ENCODE results near the gene KIFBP. TPM values are rescaled to one million over a fixed set of nuclear protein-coding genes. Genes with fewer than 3 reads are reported as not detected.

The KIFBP gene
- total and polyA plus RNA-seq, 9 of the 15 experiments (the other 6 are each of a cell fraction or from before 2014, with no cell fraction given) = 5.6 to 23.2 (median 14.8) TPM

DNA sequence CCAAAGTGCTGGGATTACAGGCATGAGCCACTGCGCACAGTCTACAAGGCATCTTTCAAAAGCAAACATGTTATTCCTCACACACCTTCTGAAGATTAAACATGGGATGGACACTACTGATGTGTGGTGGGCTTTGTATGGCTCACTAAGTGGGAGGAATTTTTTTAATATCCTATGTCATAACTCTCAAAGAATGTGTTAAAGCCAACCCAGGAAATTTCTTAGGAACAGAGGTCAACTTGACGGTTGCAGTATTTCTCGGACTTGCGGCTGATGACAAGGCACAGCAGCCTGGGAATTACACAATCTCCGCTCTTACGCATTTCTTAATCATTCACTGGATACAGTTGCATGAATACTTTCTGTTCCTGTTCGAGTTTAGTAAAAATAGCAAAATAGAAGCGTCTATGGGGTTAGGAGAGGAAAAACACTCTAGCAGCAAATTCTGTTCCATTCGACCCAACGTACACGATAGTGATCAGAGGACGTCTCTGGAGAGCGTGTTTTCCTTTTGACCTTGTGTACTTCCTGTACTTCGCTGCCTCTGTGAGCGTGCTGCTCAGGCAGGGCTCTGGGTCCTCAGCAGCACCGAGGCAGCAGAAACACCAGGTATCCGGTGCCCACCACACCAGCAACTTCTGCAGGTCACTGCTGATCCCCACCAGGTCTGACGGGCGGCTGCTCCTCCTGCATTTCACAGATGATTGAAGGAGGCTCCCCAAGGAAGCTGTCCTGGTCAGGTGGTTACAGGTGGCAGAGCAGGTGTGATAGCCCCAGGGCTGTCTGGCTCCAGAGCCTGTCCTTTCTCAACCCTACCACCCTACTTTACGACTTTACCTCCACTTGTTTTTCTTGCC is 72.9 kb downstream of the KIFBP start (continued):
- TF ChIP-seq MGA (IDR thresholded peaks at IDR 0.05) = peak; percentile 92
- peak; percentile 46; the same call in 1 of the 2 replicates for TF ChIP-seq MAFG (tag; conservative IDR thresholded peaks at IDR 0.05)
- peak; percentile 45 to 70 for TF ChIP-seq E2F6 (IDR thresholded peaks at IDR 0.05; ENCODE audit: borderline replicate concordance in 1 of 2, extremely low read depth in 1 of 2, insufficient read depth in 1 of 2, insufficient read length in 1 of 2, low read depth in 1 of 2, low read length in 1 of 2, poor library complexity in 1 of 2, severe bottlenecking in 1 of 2)
- TF ChIP-seq NFE2L1 (tag; IDR thresholded peaks at IDR 0.05; ENCODE audit: borderline replicate concordance, low read depth) = no peak
- no peak for TF ChIP-seq ZNF347 (CRISPR knock-in tag; IDR thresholded peaks at IDR 0.05; ENCODE audit: low read depth)
- no peak for TF ChIP-seq FOXJ2 (tag; IDR thresholded peaks at IDR 0.05)
- no peak for TF ChIP-seq CCAR2 (IDR thresholded peaks at IDR 0.05; ENCODE audit: low read depth, low read length)
- peak; percentile 75 for TF ChIP-seq ELF1 (tag; IDR thresholded peaks at IDR 0.05)
- TF ChIP-seq, protein P1, sequence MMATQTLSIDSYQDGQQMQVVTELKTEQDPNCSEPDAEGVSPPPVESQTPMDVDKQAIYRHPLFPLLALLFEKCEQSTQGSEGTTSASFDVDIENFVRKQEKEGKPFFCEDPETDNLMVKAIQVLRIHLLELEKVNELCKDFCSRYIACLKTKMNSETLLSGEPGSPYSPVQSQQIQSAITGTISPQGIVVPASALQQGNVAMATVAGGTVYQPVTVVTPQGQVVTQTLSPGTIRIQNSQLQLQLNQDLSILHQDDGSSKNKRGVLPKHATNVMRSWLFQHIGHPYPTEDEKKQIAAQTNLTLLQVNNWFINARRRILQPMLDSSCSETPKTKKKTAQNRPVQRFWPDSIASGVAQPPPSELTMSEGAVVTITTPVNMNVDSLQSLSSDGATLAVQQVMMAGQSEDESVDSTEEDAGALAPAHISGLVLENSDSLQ (IDR thresholded peaks at IDR 0.05) = 0 out of 2 replicates have a peak, but pooled peaks have one; percentile 17

Measured in K562 (cell line).